IPS-20b (cell line): Measurements from ENCODE around the gene SLC23A3.

Source experiments
- H3K27ac ChIP-seq: one replicate; pipeline ENCODE4 v1.5.1; 2013; ENCODE audit warnings: low read length
- H3K27me3 ChIP-seq: 2 replicates; pipeline ENCODE4 v1.6.1; 2013; ENCODE audit warnings: mild to moderate bottlenecking, low read length, inconsistent platforms; ENCODE audit not compliant: insufficient read depth
- H3K36me3 ChIP-seq: 2 replicates; pipeline ENCODE4 v1.6.1; 2013; ENCODE audit warnings: low read depth, mild to moderate bottlenecking, inconsistent platforms, low read length, moderate library complexity; ENCODE audit not compliant: insufficient read depth
- H3K4me1 ChIP-seq: 2 replicates; pipeline ENCODE4 v1.6.1; 2013; ENCODE audit warnings: mild to moderate bottlenecking, control low read depth, inconsistent platforms, low read length, moderate library complexity; ENCODE audit not compliant: insufficient read depth
- H3K4me3 ChIP-seq: 2 replicates; pipeline ENCODE4 v1.5.1; 2013; ENCODE audit warnings: mild to moderate bottlenecking, low read length, inconsistent platforms
- H3K9ac ChIP-seq: 2 replicates; pipeline ENCODE4 v1.6.1; 2013; ENCODE audit warnings: low read depth, mild to moderate bottlenecking, inconsistent platforms, low read length, moderate library complexity
- H3K9me3 ChIP-seq: 2 replicates; pipeline ENCODE4 v1.6.1; 2013; ENCODE audit warnings: mild to moderate bottlenecking, low read depth, low read length, inconsistent platforms; ENCODE audit not compliant: insufficient read depth

SLC23A3 gene

DNA sequence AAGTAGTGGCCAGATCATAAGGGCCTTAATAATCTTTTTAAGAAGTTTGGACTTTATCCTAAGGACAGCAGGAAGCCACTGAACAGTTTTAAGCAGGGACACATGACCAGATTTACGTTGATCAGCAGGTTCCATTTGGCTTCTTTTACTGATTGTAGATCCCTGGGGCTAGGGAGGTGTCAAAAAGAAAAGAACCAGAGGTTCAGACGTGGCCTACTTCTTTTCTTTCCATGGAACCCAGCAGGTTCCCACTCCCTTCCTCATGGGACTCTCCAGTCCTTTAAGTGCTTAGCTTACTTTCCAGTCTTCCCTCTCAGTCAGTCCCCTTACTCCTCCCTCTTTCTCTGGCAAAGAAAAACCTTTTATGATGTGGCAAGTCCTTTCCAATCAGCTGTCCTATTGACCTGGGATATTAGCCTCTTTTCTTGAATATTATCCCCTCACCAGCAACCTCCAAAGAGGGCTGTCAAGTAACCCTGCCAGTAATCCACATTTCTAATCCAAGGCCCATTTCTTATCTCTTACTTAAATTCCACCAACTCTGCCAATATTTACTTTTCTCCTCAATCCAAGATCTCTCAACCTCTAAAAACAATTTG is 42.7 kb downstream of the SLC23A3 start:
- no peak overlapping the region for H3K27ac ChIP-seq
- no peak overlapping the region for H3K9ac ChIP-seq
- H3K4me1 ChIP-seq, result no peaks in the 10 kb centered on the region
- H3K36me3 ChIP-seq, result no peaks in the 10 kb centered on the region
- H3K4me3 ChIP-seq, result no peak overlapping the region
- H3K27me3 ChIP-seq, result no peaks in the 10 kb centered on the region
- no peaks in the 10 kb centered on the region for H3K9me3 ChIP-seq

- Histone ChIP-seq H3K27me3 (no peaks in the 10 kb centered on the region), H3K9me3 (no peaks in the 10 kb centered on the region), H3K36me3 (no peaks in the 10 kb centered on the region), H3K9ac (no peak overlapping the region), H3K4me1 (no peaks in the 10 kb centered on the region), H3K4me3 (no peak overlapping the region), H3K27ac (no peak overlapping the region)
These were observed 43.3 kb downstream of the SLC23A3 start for GRCh38 chr2:219126555-219126954.

GRCh38 chr2:219125886-219126270 is 44.0 kb downstream of the SLC23A3 start:
- Histone ChIP-seq H3K27me3 (no peaks in the 10 kb centered on the region), H3K4me1 (no peaks in the 10 kb centered on the region), H3K9me3 (no peaks in the 10 kb centered on the region), H3K9ac (no peak overlapping the region), H3K36me3 (no peaks in the 10 kb centered on the region), H3K27ac (no peak overlapping the region), H3K4me3 (no peak overlapping the region)

DNA sequence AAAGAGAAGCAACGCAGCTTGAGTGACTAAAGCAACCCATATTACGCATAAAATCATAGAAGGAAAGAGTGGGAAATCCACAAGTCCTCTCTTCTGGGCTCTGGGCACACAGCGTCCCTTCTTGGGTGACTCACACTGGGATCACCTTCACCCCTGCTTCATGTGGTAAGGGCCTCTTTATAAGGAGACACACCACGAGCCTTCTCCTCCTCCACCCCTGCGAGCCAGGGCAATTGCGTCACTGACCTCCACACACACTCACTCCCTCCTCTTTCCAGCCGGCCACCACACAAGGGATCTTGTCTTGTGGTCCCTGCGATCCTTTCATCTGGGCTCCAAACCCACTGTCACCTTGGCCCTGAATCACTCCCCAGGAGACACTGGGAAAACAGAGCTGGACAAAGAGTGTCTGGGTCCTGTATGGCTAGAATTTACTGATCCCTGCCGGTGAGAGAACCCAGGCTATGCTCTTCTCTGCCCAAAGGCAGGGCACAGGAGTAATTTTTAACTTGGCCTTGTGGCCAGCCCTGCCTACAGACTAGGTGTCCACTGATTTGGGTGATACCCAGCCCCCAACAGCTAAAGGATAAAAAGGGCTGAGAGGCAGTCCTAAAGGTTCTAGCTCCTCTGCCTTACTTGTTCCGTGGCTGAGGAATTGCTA is 44.5 kb downstream of the SLC23A3 start:
- no peaks in the 10 kb centered on the region for H3K4me1 ChIP-seq
- H3K27ac ChIP-seq, result no peak overlapping the region

DNA sequence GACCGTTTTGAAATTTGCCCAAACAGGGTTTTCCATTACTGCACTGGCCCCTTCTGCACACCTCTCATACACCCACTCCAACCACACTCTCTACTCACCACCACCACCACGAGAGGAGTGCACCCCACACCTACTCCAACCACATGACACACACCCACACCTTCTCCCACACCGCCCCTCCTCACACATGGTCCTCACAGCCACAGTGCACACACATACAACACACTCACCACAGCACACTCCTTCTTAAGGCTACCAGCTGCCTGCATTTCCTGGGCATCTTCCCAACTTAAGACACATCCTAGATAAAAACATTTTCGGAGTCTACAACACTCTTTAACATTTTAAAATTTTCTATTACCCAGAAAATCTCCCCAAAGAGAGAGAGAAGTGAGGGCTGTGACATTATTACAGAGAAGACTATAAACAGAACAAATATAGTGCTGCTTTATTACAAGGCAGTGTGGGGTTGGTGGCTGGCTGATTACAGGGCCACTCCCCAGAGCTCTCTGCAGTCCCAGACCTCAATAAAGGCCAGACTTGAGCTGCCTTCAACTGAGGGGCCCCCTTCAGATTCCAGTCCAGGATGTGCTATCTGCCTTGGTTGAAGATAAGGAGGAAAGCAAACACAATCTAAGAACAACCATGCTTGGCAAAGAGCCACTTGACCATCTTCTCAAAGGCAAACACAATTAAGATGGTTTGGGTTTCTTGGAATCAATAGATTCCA is 45.3 kb downstream of the SLC23A3 start:
- H3K9ac ChIP-seq, result no peak overlapping the region
- no peak overlapping the region for H3K27ac ChIP-seq
- H3K36me3 ChIP-seq, result no peaks in the 10 kb centered on the region
- H3K4me3 ChIP-seq, result no peak overlapping the region
- H3K27me3 ChIP-seq, result no peaks in the 10 kb centered on the region
- H3K4me1 ChIP-seq, result no peaks in the 10 kb centered on the region
- H3K9me3 ChIP-seq, result no peaks in the 10 kb centered on the region

More for the DNA sequence above, 44.5 kb downstream of the SLC23A3 start:
- H3K9me3 ChIP-seq, result no peaks in the 10 kb centered on the region
- H3K4me3 ChIP-seq, result no peak overlapping the region
- H3K27me3 ChIP-seq, result no peaks in the 10 kb centered on the region
- H3K36me3 ChIP-seq, result no peaks in the 10 kb centered on the region
- no peak overlapping the region for H3K9ac ChIP-seq

DNA sequence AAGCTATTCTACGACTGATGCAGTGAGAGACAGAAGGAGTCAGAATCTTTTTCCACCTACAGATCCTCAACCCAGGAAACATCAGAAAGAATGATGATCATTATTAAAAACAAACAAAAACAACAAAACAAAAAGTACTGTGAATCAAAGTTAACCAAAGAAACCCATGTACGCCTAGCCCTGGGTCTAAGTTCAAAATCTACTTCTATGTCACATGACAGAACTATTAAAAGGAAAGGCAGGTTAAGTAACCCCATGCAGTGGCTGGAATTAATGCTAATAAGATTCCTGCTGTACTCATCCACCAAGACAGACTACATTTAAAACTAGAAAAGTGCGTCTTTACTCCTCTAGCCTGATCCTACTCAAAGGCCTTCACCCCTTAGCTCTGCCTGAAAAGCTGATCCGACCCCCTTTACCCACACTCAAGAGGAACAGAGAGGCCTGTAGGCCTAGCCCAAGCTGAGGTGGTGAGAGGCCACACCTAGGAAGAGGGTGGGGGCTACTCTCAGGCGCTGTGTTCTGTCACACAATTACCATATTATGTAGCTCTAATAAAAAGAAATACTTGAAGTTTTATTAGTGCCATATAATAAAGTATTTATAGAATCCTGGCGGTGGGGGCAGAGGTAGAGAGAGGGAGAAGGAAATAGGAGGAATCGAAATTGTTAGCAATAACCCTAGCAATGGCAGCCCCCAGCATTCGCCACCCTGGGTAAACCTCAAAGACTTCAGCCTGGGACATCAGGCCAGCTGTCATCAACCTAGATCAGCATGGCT is 46.3 kb downstream of the SLC23A3 start:
- Histone ChIP-seq H3K4me1 (no peaks in the 10 kb centered on the region), H3K4me3 (no peak overlapping the region), H3K9me3 (no peaks in the 10 kb centered on the region), H3K27me3 (no peaks in the 10 kb centered on the region), H3K9ac (no peak overlapping the region), H3K27ac (no peak overlapping the region), H3K36me3 (no peaks in the 10 kb centered on the region)

- Histone ChIP-seq H3K4me3 (no peak overlapping the region), H3K27me3 (no peaks in the 10 kb centered on the region), H3K4me1 (no peaks in the 10 kb centered on the region), H3K27ac (no peak overlapping the region), H3K9me3 (no peaks in the 10 kb centered on the region), H3K36me3 (no peaks in the 10 kb centered on the region), H3K9ac (no peak overlapping the region)
These were observed 47.4 kb downstream of the SLC23A3 start for GRCh38 chr2:219122202-219122980.

- Histone ChIP-seq H3K27me3 (no peaks in the 10 kb centered on the region), H3K36me3 (no peaks in the 10 kb centered on the region)
These were observed 49.7 kb downstream of the SLC23A3 start for GRCh38 chr2:219120082-219120481.

DNA sequence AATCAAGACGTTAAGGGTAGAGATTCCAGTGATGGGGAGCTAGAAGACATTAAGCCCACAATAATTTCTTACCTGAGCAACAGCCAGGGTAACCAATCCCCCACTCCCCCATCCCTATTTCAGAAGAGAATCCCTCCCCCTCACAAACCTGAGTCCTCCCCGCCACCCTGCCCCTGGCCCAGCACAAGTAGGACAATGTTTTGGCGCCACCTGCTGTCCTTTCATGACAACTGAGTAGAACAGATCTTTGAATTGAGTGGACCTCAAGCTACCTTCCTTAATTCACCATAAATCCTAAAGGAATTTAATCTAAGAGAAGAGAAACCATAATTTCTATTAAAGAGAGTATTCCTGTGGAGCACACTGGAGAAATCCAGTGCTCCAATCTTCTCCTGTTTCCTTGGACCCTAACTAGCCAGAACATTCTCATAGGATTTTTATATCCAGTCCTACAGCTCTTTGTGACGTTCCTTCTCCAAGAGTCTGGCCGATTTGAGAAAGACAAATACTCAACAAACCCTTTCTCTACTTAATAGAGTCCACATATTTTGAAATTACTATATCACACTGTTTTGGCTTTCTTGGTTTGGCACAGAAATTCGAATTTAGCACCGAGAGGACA is 50.3 kb downstream of the SLC23A3 start:
- no peak overlapping the region for H3K4me3 ChIP-seq
- H3K4me1 ChIP-seq, result no peaks in the 10 kb centered on the region
- no peak overlapping the region for H3K27ac ChIP-seq
- H3K9ac ChIP-seq, result no peak overlapping the region
- no peaks in the 10 kb centered on the region for H3K9me3 ChIP-seq
- no peaks in the 10 kb centered on the region for H3K27me3 ChIP-seq
- H3K36me3 ChIP-seq, result no peaks in the 10 kb centered on the region

More at GRCh38 chr2:219120082-219120481, 49.7 kb downstream of the SLC23A3 start:
- no peak overlapping the region for H3K9ac ChIP-seq
- no peaks in the 10 kb centered on the region for H3K4me1 ChIP-seq
- no peak overlapping the region for H3K4me3 ChIP-seq
- no peak overlapping the region for H3K27ac ChIP-seq
- H3K9me3 ChIP-seq, result no peaks in the 10 kb centered on the region

DNA sequence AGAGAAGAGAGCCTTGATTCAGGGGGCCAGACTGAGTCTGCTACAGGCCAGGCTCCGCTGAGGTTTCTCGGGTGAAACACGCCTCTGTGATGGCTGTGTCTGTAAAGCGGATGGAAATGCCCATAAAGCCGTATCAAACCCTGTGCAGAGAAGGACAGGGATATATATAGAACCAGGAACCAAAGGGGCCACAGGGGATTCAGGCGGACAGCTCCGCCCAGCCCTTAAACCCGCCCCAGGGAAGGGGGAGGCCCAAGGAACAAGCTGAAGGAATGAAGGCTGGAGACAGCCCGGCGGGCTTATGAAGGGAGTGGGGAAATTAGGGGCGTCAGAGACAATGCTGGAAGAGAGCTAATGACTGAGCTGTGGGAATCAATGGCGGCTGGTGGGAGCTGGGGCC is 51.3 kb downstream of the SLC23A3 start:
- no peaks in the 10 kb centered on the region for H3K9me3 ChIP-seq
- H3K9ac ChIP-seq, result no peak overlapping the region
- no peak overlapping the region for H3K27ac ChIP-seq

More for the DNA sequence above, 51.3 kb downstream of the SLC23A3 start:
- Histone ChIP-seq H3K4me3 (no peak overlapping the region), H3K27me3 (no peaks in the 10 kb centered on the region), H3K4me1 (no peaks in the 10 kb centered on the region), H3K36me3 (no peaks in the 10 kb centered on the region)
